Measurements from ENCODE around the gene CCL24.
"Not testable (repeated sequence)": the region's sequence is repeated elsewhere in the genome, so short reads cannot be mapped to it uniquely, and the experiment has no call there.

CCL24 gene

GRCh38 chr7:75813781-75814236 lies at the start of gene CCL24:
Gene CCL24, minus strand, starts transcription at chr7:75813806. Its CDS starts 91 bp downstream, at chr7:75813715.
- no peak for FAIRE-seq

GRCh38 chr7:75861636-75862035 lies 48.0 kb upstream of the CCL24 start:
- no peak for FAIRE-seq

- FAIRE-seq, result no peak
These were observed 44.8 kb upstream of the CCL24 start for GRCh38 chr7:75858410-75858809.

- no peak for FAIRE-seq
These were observed 42.9 kb upstream of the CCL24 start for GRCh38 chr7:75856536-75856935.

GRCh38 chr7:75854813-75855345 lies 41.3 kb upstream of the CCL24 start:
- FAIRE-seq, result not testable (repeated sequence)

GRCh38 chr7:75854233-75854632 lies 40.6 kb upstream of the CCL24 start:
- no peak for FAIRE-seq

- FAIRE-seq, result no peak
These were observed 36.6 kb upstream of the CCL24 start for GRCh38 chr7:75850235-75850634.

GRCh38 chr7:75849573-75849972 lies 36.0 kb upstream of the CCL24 start:
- no peak for FAIRE-seq

- FAIRE-seq, result no peak
These were observed 34.1 kb upstream of the CCL24 start for GRCh38 chr7:75847707-75848106.

- FAIRE-seq, result not testable (repeated sequence)
These were observed 31.5 kb upstream of the CCL24 start for GRCh38 chr7:75845132-75845531.

GRCh38 chr7:75844158-75844557 lies 30.6 kb upstream of the CCL24 start:
- FAIRE-seq, result no peak

- no peak for FAIRE-seq
These were observed 30.1 kb upstream of the CCL24 start for GRCh38 chr7:75843613-75844116.

- no peak for FAIRE-seq
These were observed 29.3 kb upstream of the CCL24 start for GRCh38 chr7:75842836-75843446.

- no peak for FAIRE-seq
These were observed 26.4 kb upstream of the CCL24 start for GRCh38 chr7:75840029-75840428.

- not testable (repeated sequence) for FAIRE-seq
These were observed 24.8 kb upstream of the CCL24 start for GRCh38 chr7:75838281-75838930.

- no peak for FAIRE-seq
These were observed 23.2 kb upstream of the CCL24 start for GRCh38 chr7:75836798-75837197.

GRCh38 chr7:75835688-75836285 lies 22.2 kb upstream of the CCL24 start:
- FAIRE-seq, result no peak

- not testable (repeated sequence) for FAIRE-seq
These were observed 20.1 kb upstream of the CCL24 start for GRCh38 chr7:75833662-75834061.

- no peak for FAIRE-seq
These were observed 17.4 kb upstream of the CCL24 start for GRCh38 chr7:75830978-75831377.

GRCh38 chr7:75829656-75830055 lies 16.1 kb upstream of the CCL24 start:
- not testable (repeated sequence) for FAIRE-seq

GRCh38 chr7:75823198-75823910 lies 9.7 kb upstream of the CCL24 start:
- FAIRE-seq, result no peak

- FAIRE-seq, result no peak
These were observed 7.1 kb upstream of the CCL24 start for GRCh38 chr7:75820688-75821087.

- FAIRE-seq, result no peak
These were observed 6.1 kb upstream of the CCL24 start for GRCh38 chr7:75819711-75820110.

All from G401.6 (cell line).